SK-N-SH (cell line): Measurements from ENCODE around the gene AHNAK.

ENCODE experiments used
- NFIC ChIP-seq: IDR thresholded peaks from 2 replicates; pipeline ENCODE4 v1.4.0; 2012; ENCODE audit warnings: borderline replicate concordance
- TF ChIP-seq, protein P1 (sequence below): fragments of 200-600 bp; sonication (generic); IDR thresholded peaks from 2 replicates; pipeline ENCODE4 v1.6.1; 2017; ENCODE audit warnings: antibody characterized with exemption, mild to moderate bottlenecking, moderate library complexity

DNA sequence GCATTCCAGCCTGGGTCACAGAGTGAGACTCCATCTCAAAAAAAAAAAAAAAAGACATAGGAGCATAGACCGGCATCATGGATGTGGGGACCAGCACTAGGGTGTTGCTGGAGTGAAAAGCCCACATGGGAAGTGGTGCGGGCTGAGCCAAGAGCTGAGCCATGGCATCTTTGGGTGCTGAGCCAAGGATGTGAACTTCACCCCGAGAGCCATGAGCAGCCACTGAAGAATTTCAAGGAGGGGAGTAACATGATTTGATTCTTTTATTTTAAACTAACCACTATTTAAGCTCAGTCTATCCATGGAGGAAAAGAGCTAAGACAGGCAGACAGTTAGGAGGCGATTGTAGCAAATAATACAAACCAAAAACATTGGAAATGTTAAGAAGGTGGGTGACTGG, 57.4 kb downstream of the AHNAK start:
- TF ChIP-seq, protein P1, sequence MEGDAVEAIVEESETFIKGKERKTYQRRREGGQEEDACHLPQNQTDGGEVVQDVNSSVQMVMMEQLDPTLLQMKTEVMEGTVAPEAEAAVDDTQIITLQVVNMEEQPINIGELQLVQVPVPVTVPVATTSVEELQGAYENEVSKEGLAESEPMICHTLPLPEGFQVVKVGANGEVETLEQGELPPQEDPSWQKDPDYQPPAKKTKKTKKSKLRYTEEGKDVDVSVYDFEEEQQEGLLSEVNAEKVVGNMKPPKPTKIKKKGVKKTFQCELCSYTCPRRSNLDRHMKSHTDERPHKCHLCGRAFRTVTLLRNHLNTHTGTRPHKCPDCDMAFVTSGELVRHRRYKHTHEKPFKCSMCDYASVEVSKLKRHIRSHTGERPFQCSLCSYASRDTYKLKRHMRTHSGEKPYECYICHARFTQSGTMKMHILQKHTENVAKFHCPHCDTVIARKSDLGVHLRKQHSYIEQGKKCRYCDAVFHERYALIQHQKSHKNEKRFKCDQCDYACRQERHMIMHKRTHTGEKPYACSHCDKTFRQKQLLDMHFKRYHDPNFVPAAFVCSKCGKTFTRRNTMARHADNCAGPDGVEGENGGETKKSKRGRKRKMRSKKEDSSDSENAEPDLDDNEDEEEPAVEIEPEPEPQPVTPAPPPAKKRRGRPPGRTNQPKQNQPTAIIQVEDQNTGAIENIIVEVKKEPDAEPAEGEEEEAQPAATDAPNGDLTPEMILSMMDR = no peak
- TF ChIP-seq NFIC = no peak
